LNCaP clone FGC (cell line): Measurements from ENCODE around the gene KPNA6.
"Not testable (repeated sequence)": the region's sequence is repeated elsewhere in the genome, so short reads cannot be mapped to it uniquely, and the experiment has no call there.

ENCODE experiments used
- DNase-seq: peaks from one replicate; pipeline ENCODE4 v3.0.0-alpha.2; 2011; ENCODE audit warnings: low read depth
- H3K4me3 ChIP-seq: 2 replicates; pipeline ENCODE4 v1.5.1; 2011; ENCODE audit warnings: mild to moderate bottlenecking, low read depth, low read length, control low read depth
- TF ChIP-seq, protein P1 (sequence below): IDR thresholded peaks from 2 replicates; pipeline ENCODE4 v1.5.1; 2012; ENCODE audit warnings: mild to moderate bottlenecking; ENCODE audit not compliant: control insufficient read depth, insufficient read depth; ENCODE audit errors: extremely low read depth

The KPNA6 gene

DNA sequence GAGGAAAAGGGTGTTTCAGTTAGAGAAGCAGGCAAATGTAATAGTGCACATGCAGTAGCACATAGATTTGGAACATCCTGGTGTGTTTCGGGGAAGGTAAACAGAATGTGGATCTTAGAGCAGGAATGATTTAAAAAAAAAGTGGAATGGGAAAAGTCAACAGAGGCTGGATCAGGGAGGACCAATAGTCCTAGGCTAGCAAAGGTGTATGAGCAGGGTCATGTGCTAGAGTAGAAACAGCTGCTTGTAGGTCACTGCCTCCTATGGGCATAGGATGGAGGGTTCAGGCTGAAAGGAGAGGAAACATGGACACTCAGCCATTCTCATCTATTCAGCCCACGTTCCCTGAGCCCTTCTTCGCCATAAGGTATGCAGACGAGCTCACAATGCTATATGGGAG, 3.7 kb upstream of the KPNA6 start:
- TF ChIP-seq, protein P1, sequence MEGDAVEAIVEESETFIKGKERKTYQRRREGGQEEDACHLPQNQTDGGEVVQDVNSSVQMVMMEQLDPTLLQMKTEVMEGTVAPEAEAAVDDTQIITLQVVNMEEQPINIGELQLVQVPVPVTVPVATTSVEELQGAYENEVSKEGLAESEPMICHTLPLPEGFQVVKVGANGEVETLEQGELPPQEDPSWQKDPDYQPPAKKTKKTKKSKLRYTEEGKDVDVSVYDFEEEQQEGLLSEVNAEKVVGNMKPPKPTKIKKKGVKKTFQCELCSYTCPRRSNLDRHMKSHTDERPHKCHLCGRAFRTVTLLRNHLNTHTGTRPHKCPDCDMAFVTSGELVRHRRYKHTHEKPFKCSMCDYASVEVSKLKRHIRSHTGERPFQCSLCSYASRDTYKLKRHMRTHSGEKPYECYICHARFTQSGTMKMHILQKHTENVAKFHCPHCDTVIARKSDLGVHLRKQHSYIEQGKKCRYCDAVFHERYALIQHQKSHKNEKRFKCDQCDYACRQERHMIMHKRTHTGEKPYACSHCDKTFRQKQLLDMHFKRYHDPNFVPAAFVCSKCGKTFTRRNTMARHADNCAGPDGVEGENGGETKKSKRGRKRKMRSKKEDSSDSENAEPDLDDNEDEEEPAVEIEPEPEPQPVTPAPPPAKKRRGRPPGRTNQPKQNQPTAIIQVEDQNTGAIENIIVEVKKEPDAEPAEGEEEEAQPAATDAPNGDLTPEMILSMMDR: no peak
- DNase-seq: no peak
- H3K4me3 ChIP-seq: no peak overlapping the region

DNA sequence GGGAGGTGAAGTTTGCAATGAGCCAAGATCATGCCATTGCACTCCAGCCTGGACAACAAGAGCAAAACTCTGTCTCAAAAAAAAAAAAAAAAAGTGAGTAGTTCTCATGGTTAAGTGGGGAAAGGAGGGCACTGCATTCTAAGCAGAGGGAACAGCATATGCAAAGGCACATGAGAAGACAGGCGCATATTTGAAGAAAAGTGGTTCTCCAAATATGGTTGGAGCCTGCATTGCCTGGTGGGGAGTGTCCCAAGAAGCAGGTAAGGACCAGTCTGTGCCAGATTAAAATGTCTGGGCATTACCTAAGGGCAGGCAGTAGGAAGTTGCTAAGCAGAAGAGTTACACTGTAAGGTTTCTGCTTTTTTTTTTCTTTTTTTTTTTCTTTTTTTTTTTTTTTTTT, 2.5 kb upstream of the KPNA6 start:
- TF ChIP-seq, protein P1: no peak
- H3K4me3 ChIP-seq: no peak overlapping the region
- DNase-seq: no peak

DNA sequence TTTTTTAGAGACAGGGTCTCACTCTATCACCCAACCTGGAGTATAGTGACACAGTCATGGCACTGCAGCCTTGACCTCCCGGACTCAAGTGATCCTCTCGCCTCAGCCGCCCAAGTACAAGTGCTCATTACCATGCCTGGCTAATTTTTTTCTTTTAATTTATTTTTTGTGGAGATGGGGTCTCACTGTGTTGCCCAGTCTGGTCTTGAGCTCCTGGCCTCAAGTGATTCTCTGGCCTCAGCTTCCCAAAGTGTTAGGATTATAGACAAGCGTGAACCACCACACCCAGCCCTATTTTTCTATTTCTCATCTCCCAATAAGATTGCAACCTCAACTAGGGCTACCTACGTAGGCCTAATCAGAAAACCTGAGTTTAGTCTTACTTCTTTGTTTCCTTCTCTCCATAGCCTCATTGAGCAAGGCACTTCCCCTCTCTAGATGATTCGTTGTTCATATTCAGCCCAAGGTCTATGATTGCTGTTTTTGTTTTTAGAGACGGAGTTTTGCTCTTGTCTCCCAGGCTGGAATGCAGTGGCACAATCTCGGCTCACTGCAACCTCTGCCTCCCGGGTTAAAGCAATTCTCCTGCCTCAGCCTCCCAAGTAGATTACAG, 1.1 kb upstream of the KPNA6 start:
- TF ChIP-seq, protein P1: no peak
- DNase-seq: no peak
- H3K4me3 ChIP-seq: no peak overlapping the region

DNA sequence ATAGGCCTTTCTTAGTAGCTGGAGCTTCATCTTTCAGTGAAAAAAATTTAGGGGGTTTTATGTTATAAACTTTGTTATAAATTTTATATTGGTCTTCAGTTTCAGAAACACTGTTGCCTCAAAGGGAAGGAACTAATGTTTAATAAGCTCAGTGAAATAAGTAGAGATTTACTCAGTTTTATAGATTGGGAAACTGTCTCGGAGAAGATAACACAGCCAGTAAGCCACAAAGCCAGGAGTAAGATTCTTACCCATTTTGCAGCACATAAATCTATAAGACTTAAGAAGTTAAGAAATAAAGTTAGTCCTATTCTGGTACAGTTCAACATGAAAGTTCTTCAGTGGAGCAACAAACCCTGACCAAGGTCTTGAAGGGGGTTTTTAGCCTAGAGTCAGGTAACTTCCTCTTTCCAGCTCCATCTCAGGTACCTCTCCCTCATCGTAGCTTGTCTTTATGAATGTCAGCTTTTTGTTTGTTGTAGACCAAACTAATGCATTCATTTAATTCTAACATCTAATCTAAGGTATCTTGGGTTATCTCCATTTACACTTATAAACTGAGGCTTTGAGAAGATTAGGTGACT, 3.3 kb downstream of the KPNA6 start:
- TF ChIP-seq, protein P1: no peak
- DNase-seq: no peak
- H3K4me3 ChIP-seq: no peak overlapping the region

DNA sequence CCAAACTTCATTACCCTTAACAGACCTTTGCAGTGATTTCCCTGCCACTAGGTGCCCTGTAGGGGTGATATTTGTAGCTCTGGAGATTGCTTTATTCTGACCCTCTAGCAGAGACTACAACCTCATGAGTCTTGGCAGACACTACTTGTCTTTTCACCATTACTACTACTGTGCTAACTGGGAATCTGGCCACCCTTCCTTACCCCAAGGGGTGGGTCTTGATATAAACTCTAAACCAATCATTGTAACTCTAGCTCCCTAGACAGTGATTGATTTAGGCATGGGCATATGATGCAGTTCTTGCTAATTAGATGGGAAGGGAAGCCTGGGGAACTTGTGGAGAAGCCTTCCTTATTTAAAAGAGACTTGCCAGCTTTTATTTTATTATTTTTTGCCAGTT, 3.9 kb downstream of the KPNA6 start:
- DNase-seq: no peak
- TF ChIP-seq, protein P1: no peak
- H3K4me3 ChIP-seq: no peak overlapping the region

DNA sequence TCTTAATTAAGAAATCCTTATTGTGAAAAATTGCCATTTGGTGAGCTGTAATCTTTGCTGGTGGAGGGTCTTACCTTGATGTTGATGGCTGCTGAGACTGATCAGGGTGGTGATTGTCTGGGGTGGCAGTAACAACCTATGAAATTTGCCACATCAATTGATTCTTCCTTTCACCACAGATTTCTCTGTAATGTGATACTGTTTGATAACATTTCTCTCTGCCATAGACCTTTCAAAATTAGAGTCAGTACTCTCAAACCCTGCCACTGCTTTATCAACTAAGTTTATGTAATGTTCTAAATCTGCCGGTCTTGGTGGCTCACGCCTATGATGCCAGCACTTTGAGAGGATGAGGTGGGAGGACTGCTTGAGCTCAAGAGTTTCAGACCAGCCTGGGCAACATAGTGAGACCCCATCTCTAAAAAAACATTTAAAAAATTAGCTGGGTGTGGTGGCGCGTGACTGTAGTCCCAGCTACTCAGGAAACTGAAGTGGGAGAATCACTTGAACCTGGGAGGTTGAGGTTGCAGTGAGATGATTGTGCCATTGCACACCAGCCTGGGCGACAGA, 5.0 kb downstream of the KPNA6 start:
- no peak for DNase-seq
- H3K4me3 ChIP-seq: no peak overlapping the region
- TF ChIP-seq, protein P1: no peak

DNA sequence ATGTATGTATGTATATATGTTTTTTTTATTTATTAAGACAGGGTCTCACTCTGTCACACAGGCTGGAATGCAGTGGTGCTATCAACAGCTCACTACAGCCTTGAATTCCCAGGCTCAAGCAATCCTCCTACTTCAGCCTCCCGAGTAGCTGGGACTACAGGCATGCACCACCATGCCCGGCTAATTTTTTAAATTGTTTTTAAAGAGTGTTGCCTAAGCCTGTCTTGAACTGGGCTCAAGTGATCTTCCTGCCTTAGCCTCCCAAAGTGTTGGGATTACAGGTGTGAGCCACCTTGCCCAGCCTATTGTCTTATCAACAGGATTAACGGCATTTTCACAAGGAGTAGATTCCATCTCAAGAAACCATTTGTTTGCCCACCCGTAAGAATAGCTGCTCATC, 5.6 kb downstream of the KPNA6 start:
- DNase-seq, H3K4me3 ChIP-seq: not testable (repeated sequence)
